ENCODE data around the gene COL6A2.
"Not testable (repeated sequence)": the region's sequence is repeated elsewhere in the genome, so short reads cannot be mapped to it uniquely, and the experiment has no call there.

- not testable (repeated sequence) for TF ChIP-seq CTCF (IDR thresholded peaks at IDR 0.05; ENCODE audit: insufficient read depth, low read depth, low read length); EZH2 (IDR thresholded peaks at IDR 0.05; ENCODE audit: insufficient read depth, low read length)
Observed at GRCh38 chr21:46176443-46177129, 78.7 kb downstream of the COL6A2 start.

Data from astrocyte (in vitro differentiated cells and primary cell).